Activated naive CD8-positive, alpha-beta T cell treated with anti-CD3 and anti-CD28 coated beads for 36 hours (primary cell): Measurements from ENCODE around the gene CHMP4B. TPM values are rescaled to one million over a fixed set of nuclear protein-coding genes. Genes with fewer than 3 reads are reported as not detected.

Experiments used
- DNase-seq: peaks from one replicate; pipeline ENCODE4 v3.0.0; 2021
- H3K27ac Mint-ChIP-seq: one replicate; pipeline ENCODE4 v1.8.0; 2022; ENCODE audit warnings: mild to moderate bottlenecking, moderate library complexity, mixed read lengths
- H3K27me3 Mint-ChIP-seq: one replicate; pipeline ENCODE4 v1.8.0; 2022; ENCODE audit warnings: mild to moderate bottlenecking, mixed read lengths
- H3K36me3 Mint-ChIP-seq: one replicate; pipeline ENCODE4 v1.8.0; 2021; ENCODE audit warnings: mild to moderate bottlenecking, mixed read lengths
- H3K4me1 Mint-ChIP-seq: one replicate; pipeline ENCODE4 v1.8.0; 2021; ENCODE audit warnings: mixed read lengths
- H3K4me3 Mint-ChIP-seq: one replicate; pipeline ENCODE4 v1.8.0; 2022; ENCODE audit warnings: mild to moderate bottlenecking, moderate library complexity, mixed read lengths
- H3K9me3 Mint-ChIP-seq: one replicate; pipeline ENCODE4 v1.8.0; 2022; ENCODE audit warnings: mixed read lengths
- total RNA-seq, 2 experiments: library from RNA; stranded (reverse); gene quantifications; one replicate each; pipeline ENCODE4 v1.2.3, GENCODE V29; 2021

The CHMP4B gene
- total RNA-seq, 2 experiments from 2014 or later, result 90.6 to 95.5 TPM

DNA sequence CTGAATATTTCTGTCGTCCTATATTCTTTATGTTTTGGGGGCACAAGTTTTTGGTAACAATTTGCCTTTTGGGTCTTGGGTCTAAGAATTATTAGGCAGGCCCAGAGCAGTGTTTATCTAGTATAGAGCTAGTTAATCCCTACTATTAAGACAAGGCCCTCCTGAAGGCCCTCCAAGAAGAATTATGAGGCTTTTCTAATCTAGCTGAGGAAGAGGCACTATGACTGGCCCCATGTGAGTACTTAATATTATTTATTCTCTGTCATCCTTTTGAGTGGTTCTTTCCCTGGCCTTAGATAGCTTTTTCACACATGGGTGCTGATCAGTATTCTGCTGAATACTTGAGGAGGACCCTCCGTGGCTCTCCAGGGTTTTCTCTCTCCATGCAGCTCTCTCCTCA, 25.1 kb downstream of the CHMP4B start:
- no peak for DNase-seq
- Mint-ChIP-seq H3K27ac (no peak overlapping the region), H3K9me3 (no peaks in the 10 kb centered on the region), H3K27me3 (no peaks in the 10 kb centered on the region), H3K36me3 (peaks cover 33% of the 10 kb centered on the region), H3K4me3 (no peak overlapping the region), H3K4me1 (peaks cover 50% of the 10 kb centered on the region)

- DNase-seq, result no peak
- Mint-ChIP-seq H3K27me3 (no peaks in the 10 kb centered on the region), H3K27ac (no peak overlapping the region), H3K9me3 (no peaks in the 10 kb centered on the region), H3K4me1 (peaks cover 60% of the 10 kb centered on the region), H3K36me3 (peaks cover 29% of the 10 kb centered on the region), H3K4me3 (no peak overlapping the region)
Measured at GRCh38 chr20:33837096-33837830, 26.1 kb downstream of the CHMP4B start.

- peaks cover 68% of the 10 kb centered on the region for H3K4me1 Mint-ChIP-seq
- H3K36me3 Mint-ChIP-seq, result peaks cover 24% of the 10 kb centered on the region
- H3K27ac Mint-ChIP-seq, result no peak overlapping the region
- no peak overlapping the region for H3K4me3 Mint-ChIP-seq
- no peaks in the 10 kb centered on the region for H3K9me3 Mint-ChIP-seq
- DNase-seq, result no peak
- no peaks in the 10 kb centered on the region for H3K27me3 Mint-ChIP-seq
Measured at GRCh38 chr20:33838035-33838864, 27.1 kb downstream of the CHMP4B start.

DNA sequence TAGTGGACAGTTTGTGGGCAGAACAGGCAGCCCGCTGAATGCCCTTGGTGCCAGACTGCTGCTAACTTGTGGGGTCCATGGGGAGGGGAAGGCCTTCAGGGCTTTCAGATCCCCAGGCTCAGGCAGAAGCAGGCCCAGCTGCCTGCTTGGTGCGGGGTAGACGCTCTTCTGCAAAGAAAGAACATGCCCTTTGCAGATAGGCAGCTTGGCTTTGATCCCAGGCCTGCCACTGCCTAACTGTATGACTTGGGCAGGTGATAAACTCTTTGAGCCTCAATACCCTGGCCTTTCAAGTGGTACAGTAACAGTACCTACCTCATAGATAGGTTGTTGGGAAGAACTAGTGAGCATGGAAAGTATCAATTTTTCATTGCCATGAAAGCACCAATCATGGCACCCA, 28.4 kb downstream of the CHMP4B start:
- H3K36me3 Mint-ChIP-seq, result peaks cover 17% of the 10 kb centered on the region
- no peak overlapping the region for H3K4me3 Mint-ChIP-seq
- H3K9me3 Mint-ChIP-seq, result no peaks in the 10 kb centered on the region
- H3K4me1 Mint-ChIP-seq, result peaks cover 79% of the 10 kb centered on the region
- H3K27ac Mint-ChIP-seq, result no peak overlapping the region
- H3K27me3 Mint-ChIP-seq, result no peaks in the 10 kb centered on the region
- DNase-seq, result no peak

- H3K9me3 Mint-ChIP-seq, result no peaks in the 10 kb centered on the region
- H3K4me1 Mint-ChIP-seq, result peaks cover 79% of the 10 kb centered on the region
Measured at GRCh38 chr20:33840160-33840559, 29.0 kb downstream of the CHMP4B start.

GRCh38 chr20:33840759-33841435, 29.7 kb downstream of the CHMP4B start:
- Mint-ChIP-seq H3K36me3 (peaks cover 8% of the 10 kb centered on the region), H3K27me3 (no peaks in the 10 kb centered on the region), H3K9me3 (no peaks in the 10 kb centered on the region), H3K4me1 (peaks cover 79% of the 10 kb centered on the region), H3K27ac (no peak overlapping the region), H3K4me3 (no peak overlapping the region)
- DNase-seq, result no peak

More at GRCh38 chr20:33840160-33840559, 29.0 kb downstream of the CHMP4B start:
- H3K27me3 Mint-ChIP-seq, result no peaks in the 10 kb centered on the region
- no peak overlapping the region for H3K27ac Mint-ChIP-seq
- DNase-seq, result no peak
- H3K4me3 Mint-ChIP-seq, result no peak overlapping the region
- H3K36me3 Mint-ChIP-seq, result peaks cover 12% of the 10 kb centered on the region

DNA sequence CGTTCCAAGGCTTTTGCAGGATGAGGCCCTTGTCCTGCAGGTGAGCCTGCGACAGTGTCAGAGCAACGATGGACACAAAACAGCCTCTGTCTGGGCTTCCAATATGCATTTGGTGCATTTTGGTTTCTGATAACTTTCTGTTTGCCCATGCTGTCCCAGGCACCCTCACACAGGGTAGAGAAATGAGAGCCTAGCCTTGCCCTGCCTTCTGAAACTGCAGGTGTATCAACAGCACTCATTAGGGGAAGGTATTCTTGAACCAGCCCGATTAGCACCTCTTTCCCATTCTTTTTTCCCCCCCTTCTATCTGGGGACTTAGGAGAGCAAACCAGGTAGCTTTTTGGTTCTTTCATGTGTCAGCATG, 30.3 kb downstream of the CHMP4B start:
- no peak overlapping the region for H3K27ac Mint-ChIP-seq
- H3K4me1 Mint-ChIP-seq, result peaks cover 81% of the 10 kb centered on the region
- H3K27me3 Mint-ChIP-seq, result no peaks in the 10 kb centered on the region
- no peaks in the 10 kb centered on the region for H3K9me3 Mint-ChIP-seq
- H3K36me3 Mint-ChIP-seq, result peaks cover 6% of the 10 kb centered on the region
- H3K4me3 Mint-ChIP-seq, result no peak overlapping the region
- DNase-seq, result no peak

DNA sequence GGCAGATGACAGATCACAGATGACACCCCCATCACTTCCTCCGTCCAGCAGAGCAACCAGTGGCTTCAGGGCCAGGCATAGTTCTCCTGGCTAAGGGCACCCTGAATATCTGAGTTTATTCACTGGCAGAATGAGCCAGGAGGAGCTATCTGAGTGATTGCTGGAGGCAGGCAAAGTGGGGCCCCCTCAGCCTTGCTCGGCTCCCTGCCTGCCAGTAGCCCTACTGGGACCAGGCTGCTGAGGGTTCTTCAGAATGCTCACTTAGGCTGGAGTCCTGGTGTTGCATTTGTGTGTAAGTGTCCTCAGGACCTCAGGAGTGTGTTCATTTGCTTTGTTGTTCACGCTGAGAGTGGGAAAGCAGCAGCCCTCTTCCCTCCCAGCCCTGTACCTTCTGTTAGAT, 31.2 kb downstream of the CHMP4B start:
- no peak for DNase-seq
- Mint-ChIP-seq H3K4me3 (no peak overlapping the region), H3K4me1 (peaks cover 81% of the 10 kb centered on the region), H3K9me3 (no peaks in the 10 kb centered on the region), H3K27ac (no peak overlapping the region), H3K36me3 (peaks cover 8% of the 10 kb centered on the region), H3K27me3 (no peaks in the 10 kb centered on the region)

DNA sequence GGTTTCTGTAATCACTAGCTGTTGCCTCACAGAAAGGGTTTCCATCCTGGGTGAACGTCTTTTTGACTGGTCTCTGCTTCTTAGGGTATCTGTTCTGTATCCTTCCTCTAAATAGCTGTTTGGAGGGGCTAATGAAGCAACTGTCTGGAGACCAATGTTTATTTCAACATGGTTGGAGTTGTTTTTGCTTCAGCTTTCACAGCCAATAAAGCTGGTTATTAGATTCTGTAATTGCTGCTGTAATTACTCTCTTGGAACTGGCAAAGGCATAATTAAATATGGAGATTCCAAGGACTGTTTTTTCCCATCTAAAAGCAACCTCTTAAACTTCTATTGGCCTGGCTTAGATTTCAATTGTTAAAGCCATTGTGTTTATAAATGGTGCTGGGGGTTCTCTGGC, 31.9 kb downstream of the CHMP4B start:
- Mint-ChIP-seq H3K36me3 (peaks cover 8% of the 10 kb centered on the region), H3K27me3 (no peaks in the 10 kb centered on the region), H3K4me1 (peaks cover 77% of the 10 kb centered on the region), H3K27ac (no peak overlapping the region), H3K9me3 (no peaks in the 10 kb centered on the region), H3K4me3 (no peak overlapping the region)
- no peak for DNase-seq

GRCh38 chr20:33843854-33844253, 32.7 kb downstream of the CHMP4B start:
- H3K4me3 Mint-ChIP-seq, result peak overlapping the region; percentile 18
- peaks cover 15% of the 10 kb centered on the region for H3K36me3 Mint-ChIP-seq
- H3K4me1 Mint-ChIP-seq, result peaks cover 74% of the 10 kb centered on the region
- DNase-seq, result peak; percentile 27
- peak overlapping the region; percentile 22 for H3K27ac Mint-ChIP-seq
- no peaks in the 10 kb centered on the region for H3K9me3 Mint-ChIP-seq
- H3K27me3 Mint-ChIP-seq, result no peaks in the 10 kb centered on the region

GRCh38 chr20:33846291-33846935, 35.3 kb downstream of the CHMP4B start:
- Mint-ChIP-seq H3K36me3 (peaks cover 34% of the 10 kb centered on the region), H3K4me3 (no peak overlapping the region), H3K27me3 (no peaks in the 10 kb centered on the region), H3K9me3 (no peaks in the 10 kb centered on the region), H3K27ac (no peak overlapping the region), H3K4me1 (peaks cover 60% of the 10 kb centered on the region)
- DNase-seq, result no peak

DNA sequence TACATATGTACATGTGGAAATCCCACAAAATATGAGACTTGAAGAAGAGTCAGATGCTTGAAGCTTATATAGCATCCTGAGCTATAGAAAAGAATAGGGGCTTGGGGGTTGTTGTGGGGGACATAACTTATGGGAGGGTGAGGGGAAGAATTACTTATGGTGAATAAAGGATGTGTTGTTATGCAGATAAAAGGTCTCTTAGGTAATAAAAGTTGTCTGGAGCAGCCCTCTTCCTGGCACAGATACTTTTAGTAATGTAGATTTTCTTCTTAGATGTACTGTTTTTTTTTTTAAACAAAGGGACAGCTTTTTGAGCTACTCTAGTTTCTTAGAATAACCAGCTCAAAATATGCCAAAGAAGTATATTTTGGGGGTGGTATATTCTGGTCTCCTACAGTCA, 35.9 kb downstream of the CHMP4B start:
- H3K9me3 Mint-ChIP-seq, result no peaks in the 10 kb centered on the region
- H3K27me3 Mint-ChIP-seq, result no peaks in the 10 kb centered on the region
- H3K4me3 Mint-ChIP-seq, result no peak overlapping the region
- peaks cover 40% of the 10 kb centered on the region for H3K36me3 Mint-ChIP-seq
- H3K27ac Mint-ChIP-seq, result no peak overlapping the region
- no peak for DNase-seq
- peaks cover 58% of the 10 kb centered on the region for H3K4me1 Mint-ChIP-seq

GRCh38 chr20:33848391-33848790, 37.2 kb downstream of the CHMP4B start:
- Mint-ChIP-seq H3K9me3 (no peaks in the 10 kb centered on the region), H3K27ac (no peak overlapping the region), H3K4me3 (no peak overlapping the region), H3K4me1 (peaks cover 58% of the 10 kb centered on the region), H3K27me3 (no peaks in the 10 kb centered on the region), H3K36me3 (peaks cover 53% of the 10 kb centered on the region)
- DNase-seq, result no peak

- Mint-ChIP-seq H3K9me3 (no peaks in the 10 kb centered on the region), H3K36me3 (peaks cover 63% of the 10 kb centered on the region), H3K27ac (no peak overlapping the region), H3K27me3 (no peaks in the 10 kb centered on the region), H3K4me3 (no peak overlapping the region), H3K4me1 (peaks cover 57% of the 10 kb centered on the region)
- no peak for DNase-seq
Measured at GRCh38 chr20:33850159-33850558, 39.0 kb downstream of the CHMP4B start.
